ENCODE data around the gene HOXA6. TPM values are rescaled to one million over a fixed set of nuclear protein-coding genes. Genes with fewer than 3 reads are reported as not detected.
A peak's percentile ranks its signal among the peaks of the same experiment; 100 is the strongest.

HOXA6 gene
- total and polyA plus RNA-seq, 11 donors = not detected

- DNase-seq (no peak), ATAC-seq (no peak)
- intact Hi-C loops (cut with DNase I) = loop anchor here in 3 of 10 donors (5.0 kb wide), 3 partner anchors 285 to 460 kb away; no protein-coding TSS in a partner anchor
- H3K27me3 ChIP-seq = peaks cover 67 to 100% (median 97%) of the 10 kb centered on the region in 9 donors
- peaks cover 0 to 41% (median 7%) of the 10 kb centered on the region in 12 donors for H3K4me1 ChIP-seq
- 11 to 18% (median 13%) methylated on average over 30 of the region's 30 CpGs for WGBS, 4 donors
- H3K27ac ChIP-seq = peak overlapping the region in 1 of 12 donors; percentile 61
- H3K36me3 ChIP-seq = no peaks in the 10 kb centered on the region
- TF ChIP-seq, protein P1, sequence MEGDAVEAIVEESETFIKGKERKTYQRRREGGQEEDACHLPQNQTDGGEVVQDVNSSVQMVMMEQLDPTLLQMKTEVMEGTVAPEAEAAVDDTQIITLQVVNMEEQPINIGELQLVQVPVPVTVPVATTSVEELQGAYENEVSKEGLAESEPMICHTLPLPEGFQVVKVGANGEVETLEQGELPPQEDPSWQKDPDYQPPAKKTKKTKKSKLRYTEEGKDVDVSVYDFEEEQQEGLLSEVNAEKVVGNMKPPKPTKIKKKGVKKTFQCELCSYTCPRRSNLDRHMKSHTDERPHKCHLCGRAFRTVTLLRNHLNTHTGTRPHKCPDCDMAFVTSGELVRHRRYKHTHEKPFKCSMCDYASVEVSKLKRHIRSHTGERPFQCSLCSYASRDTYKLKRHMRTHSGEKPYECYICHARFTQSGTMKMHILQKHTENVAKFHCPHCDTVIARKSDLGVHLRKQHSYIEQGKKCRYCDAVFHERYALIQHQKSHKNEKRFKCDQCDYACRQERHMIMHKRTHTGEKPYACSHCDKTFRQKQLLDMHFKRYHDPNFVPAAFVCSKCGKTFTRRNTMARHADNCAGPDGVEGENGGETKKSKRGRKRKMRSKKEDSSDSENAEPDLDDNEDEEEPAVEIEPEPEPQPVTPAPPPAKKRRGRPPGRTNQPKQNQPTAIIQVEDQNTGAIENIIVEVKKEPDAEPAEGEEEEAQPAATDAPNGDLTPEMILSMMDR (IDR thresholded peaks at IDR 0.05) = no peak
- H3K4me3 ChIP-seq = peak overlapping the region; percentile 18 to 69 (median 48)
- no peaks in the 10 kb centered on the region for H3K9me3 ChIP-seq
Observed at GRCh38 chr7:27141923-27142579, 5.5 kb downstream of the HOXA6 start.

DNA sequence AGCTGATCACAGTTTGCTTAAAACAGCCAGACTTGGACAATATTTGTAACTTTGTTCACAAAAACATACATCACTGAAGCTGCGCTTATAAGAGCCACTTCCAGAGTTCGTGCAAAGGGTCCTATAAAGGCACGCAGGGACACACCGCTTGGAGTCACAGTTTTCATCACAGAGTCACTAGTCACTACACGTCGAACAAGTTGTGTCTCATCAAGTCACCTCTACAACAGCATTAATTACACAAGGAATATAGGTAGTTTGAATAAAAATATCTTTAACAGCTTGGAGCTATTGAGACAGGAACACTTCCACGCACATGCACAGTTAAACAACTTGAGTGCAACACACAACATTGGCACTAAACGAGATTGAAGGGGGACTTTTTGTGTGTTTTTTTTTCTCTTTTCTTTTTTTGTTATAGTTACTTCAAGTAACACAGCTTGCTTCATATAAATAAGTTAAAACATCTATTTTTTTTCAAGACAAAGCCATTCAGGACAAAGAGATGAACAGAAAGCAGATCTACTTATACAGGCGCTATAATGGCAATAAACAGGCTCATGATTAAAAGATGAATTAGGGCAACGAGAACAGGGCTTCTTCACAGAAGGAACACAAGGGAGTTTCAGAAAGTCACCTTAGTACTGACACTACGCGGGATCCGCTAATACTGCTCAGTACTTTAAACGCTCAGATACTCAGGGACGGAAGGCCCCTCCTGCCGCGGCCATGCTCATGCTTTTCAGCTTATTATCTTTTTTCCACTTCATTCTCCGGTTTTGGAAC, 6.2 kb downstream of the HOXA6 start:
- Histone ChIP-seq H3K27me3 (peaks cover 60 to 100% (median 97%) of the 10 kb centered on the region in 9 donors), H3K9me3 (no peaks in the 10 kb centered on the region), H3K4me1 (peaks cover 0 to 40% (median 8%) of the 10 kb centered on the region in 12 donors), H3K27ac (no peak overlapping the region), H3K4me3 (peak overlapping the region in 1 of 12 donors; percentile 58), H3K36me3 (no peaks in the 10 kb centered on the region)
- TF ChIP-seq POLR2A (IDR thresholded peaks at IDR 0.05) = no peak
- TF ChIP-seq, protein P1 (IDR thresholded peaks at IDR 0.05) = no peak
- DNase-seq (no peak), ATAC-seq (no peak)
- intact Hi-C loops (cut with DNase I) = loop anchor here in 3 of 10 donors (5.0 kb wide), 3 partner anchors 284 to 459 kb away; no protein-coding TSS in a partner anchor
- WGBS, 4 donors = 33 to 48% (median 41%) methylated on average over 18 of the region's 18 CpGs

GRCh38 chr7:27140126-27140857, 7.3 kb downstream of the HOXA6 start:
- no peaks in the 10 kb centered on the region for H3K9me3 ChIP-seq
- H3K27ac ChIP-seq = peak overlapping the region in 1 of 12 donors; percentile 60
- DNase-seq (no peak), ATAC-seq (no peak)
- H3K36me3 ChIP-seq = no peaks in the 10 kb centered on the region
- peaks cover 53 to 100% (median 97%) of the 10 kb centered on the region in 9 donors for H3K27me3 ChIP-seq
- intact Hi-C loops (cut with DNase I) = loop anchor here in 3 of 10 donors (5.0 kb wide), 3 partner anchors 283 to 458 kb away; no protein-coding TSS in a partner anchor
- 31 to 52% (median 40%) methylated on average over 15 of the region's 15 CpGs for WGBS, 4 donors
- TF ChIP-seq, protein P1 (IDR thresholded peaks at IDR 0.05) = no peak
- TF ChIP-seq POLR2A (IDR thresholded peaks at IDR 0.05) = no peak
- H3K4me1 ChIP-seq = peaks cover 0 to 38% (median 8%) of the 10 kb centered on the region in 12 donors
- H3K4me3 ChIP-seq = no peak overlapping the region

All from heart left ventricle (tissue), 16 donors.